ENCODE results near the gene VPS13C. TPM values are rescaled to one million over a fixed set of nuclear protein-coding genes. Genes with fewer than 3 reads are reported as not detected.

Gene VPS13C
- total RNA-seq, 1 donor from 2014 or later: 60.2 TPM

DNA sequence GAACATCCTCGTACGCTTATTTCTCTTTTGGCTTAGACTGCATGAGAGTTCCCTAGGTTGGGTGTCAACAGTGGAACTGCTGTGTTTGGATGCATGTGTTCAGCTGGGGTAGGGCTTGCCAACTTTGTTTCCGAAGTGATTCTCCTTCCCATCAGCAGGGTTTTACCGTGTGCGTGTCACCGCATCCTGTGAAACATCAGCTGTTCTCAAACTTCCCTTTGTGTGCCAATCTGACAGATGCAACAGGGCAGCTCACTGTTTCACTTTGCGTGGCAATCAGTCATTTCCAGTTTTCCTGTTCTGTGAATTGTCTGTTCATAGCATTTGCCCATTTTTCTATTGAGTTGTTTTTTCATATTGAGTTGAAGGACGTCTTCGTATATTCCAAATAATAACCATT lies 218.8 kb downstream of the VPS13C start:
- H3K27me3 Mint-ChIP-seq (ENCODE audit: unreplicated experiment): peaks cover 34% of the 10 kb centered on the region
- no peak overlapping the region for H3K27ac Mint-ChIP-seq (ENCODE audit: unreplicated experiment)
- H3K4me1 Mint-ChIP-seq (ENCODE audit: unreplicated experiment): peaks cover 20% of the 10 kb centered on the region
- no peaks in the 10 kb centered on the region for H3K9me3 Mint-ChIP-seq (ENCODE audit: unreplicated experiment)
- H3K4me3 Mint-ChIP-seq (ENCODE audit: unreplicated experiment): no peak overlapping the region
- H3K36me3 Mint-ChIP-seq (ENCODE audit: unreplicated experiment): peaks cover 4% of the 10 kb centered on the region
- no peak for DNase-seq (ENCODE audit: extremely low spot score, unreplicated experiment)
- TF ChIP-seq, protein P1, sequence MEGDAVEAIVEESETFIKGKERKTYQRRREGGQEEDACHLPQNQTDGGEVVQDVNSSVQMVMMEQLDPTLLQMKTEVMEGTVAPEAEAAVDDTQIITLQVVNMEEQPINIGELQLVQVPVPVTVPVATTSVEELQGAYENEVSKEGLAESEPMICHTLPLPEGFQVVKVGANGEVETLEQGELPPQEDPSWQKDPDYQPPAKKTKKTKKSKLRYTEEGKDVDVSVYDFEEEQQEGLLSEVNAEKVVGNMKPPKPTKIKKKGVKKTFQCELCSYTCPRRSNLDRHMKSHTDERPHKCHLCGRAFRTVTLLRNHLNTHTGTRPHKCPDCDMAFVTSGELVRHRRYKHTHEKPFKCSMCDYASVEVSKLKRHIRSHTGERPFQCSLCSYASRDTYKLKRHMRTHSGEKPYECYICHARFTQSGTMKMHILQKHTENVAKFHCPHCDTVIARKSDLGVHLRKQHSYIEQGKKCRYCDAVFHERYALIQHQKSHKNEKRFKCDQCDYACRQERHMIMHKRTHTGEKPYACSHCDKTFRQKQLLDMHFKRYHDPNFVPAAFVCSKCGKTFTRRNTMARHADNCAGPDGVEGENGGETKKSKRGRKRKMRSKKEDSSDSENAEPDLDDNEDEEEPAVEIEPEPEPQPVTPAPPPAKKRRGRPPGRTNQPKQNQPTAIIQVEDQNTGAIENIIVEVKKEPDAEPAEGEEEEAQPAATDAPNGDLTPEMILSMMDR (IDR thresholded peaks at IDR 0.05): no peak

DNA sequence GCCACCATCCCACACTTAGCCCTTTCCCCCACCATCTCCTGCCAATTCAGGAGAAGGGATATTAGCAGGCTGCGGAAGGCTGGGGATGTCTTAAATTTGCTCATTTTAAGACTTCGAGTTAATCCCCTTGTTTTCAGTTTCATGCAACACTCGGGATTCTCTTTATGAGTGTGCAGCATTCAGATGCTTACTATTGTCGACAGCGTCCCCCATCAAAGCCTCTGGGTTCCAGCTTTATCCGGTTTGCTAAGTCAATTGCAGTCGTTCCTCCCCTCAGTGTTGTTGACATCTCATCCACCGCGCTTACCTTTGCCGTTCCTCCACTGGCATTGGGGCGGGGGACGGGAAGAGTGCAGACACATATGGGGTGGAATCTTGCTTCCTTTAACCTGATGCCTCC lies 220.2 kb downstream of the VPS13C start:
- Mint-ChIP-seq H3K27me3 (ENCODE audit: unreplicated experiment) (peaks cover 31% of the 10 kb centered on the region), H3K4me1 (ENCODE audit: unreplicated experiment) (peaks cover 24% of the 10 kb centered on the region), H3K9me3 (ENCODE audit: unreplicated experiment) (no peaks in the 10 kb centered on the region), H3K4me3 (ENCODE audit: unreplicated experiment) (no peak overlapping the region), H3K36me3 (ENCODE audit: unreplicated experiment) (peaks cover under 1% of the 10 kb centered on the region), H3K27ac (ENCODE audit: unreplicated experiment) (no peak overlapping the region)
- DNase-seq (ENCODE audit: extremely low spot score, unreplicated experiment): no peak
- TF ChIP-seq, protein P1 (IDR thresholded peaks at IDR 0.05): no peak

- H3K27me3 Mint-ChIP-seq (ENCODE audit: unreplicated experiment): peaks cover 29% of the 10 kb centered on the region
- TF ChIP-seq, protein P1 (IDR thresholded peaks at IDR 0.05): no peak
- DNase-seq (ENCODE audit: extremely low spot score, unreplicated experiment): no peak
- H3K9me3 Mint-ChIP-seq (ENCODE audit: unreplicated experiment): no peaks in the 10 kb centered on the region
- no peaks in the 10 kb centered on the region for H3K36me3 Mint-ChIP-seq (ENCODE audit: unreplicated experiment)
- H3K27ac Mint-ChIP-seq (ENCODE audit: unreplicated experiment): no peak overlapping the region
- no peak overlapping the region for H3K4me3 Mint-ChIP-seq (ENCODE audit: unreplicated experiment)
- peaks cover 24% of the 10 kb centered on the region for H3K4me1 Mint-ChIP-seq (ENCODE audit: unreplicated experiment)
These were observed 220.7 kb downstream of the VPS13C start for GRCh38 chr15:61839546-61839945.

GRCh38 chr15:61835496-61836106 lies 224.6 kb downstream of the VPS13C start:
- TF ChIP-seq, protein P1 (IDR thresholded peaks at IDR 0.05): peak; percentile 94
- Mint-ChIP-seq H3K4me1 (ENCODE audit: unreplicated experiment) (peaks cover 18% of the 10 kb centered on the region), H3K27me3 (ENCODE audit: unreplicated experiment) (peaks cover 43% of the 10 kb centered on the region), H3K4me3 (ENCODE audit: unreplicated experiment) (no peak overlapping the region), H3K27ac (ENCODE audit: unreplicated experiment) (no peak overlapping the region), H3K9me3 (ENCODE audit: unreplicated experiment) (no peaks in the 10 kb centered on the region), H3K36me3 (ENCODE audit: unreplicated experiment) (no peaks in the 10 kb centered on the region)
- peak; percentile 86 for DNase-seq (ENCODE audit: extremely low spot score, unreplicated experiment)

- Mint-ChIP-seq H3K9me3 (ENCODE audit: unreplicated experiment) (no peaks in the 10 kb centered on the region), H3K27ac (ENCODE audit: unreplicated experiment) (no peak overlapping the region), H3K36me3 (ENCODE audit: unreplicated experiment) (no peaks in the 10 kb centered on the region), H3K4me3 (ENCODE audit: unreplicated experiment) (no peak overlapping the region), H3K27me3 (ENCODE audit: unreplicated experiment) (peaks cover 44% of the 10 kb centered on the region), H3K4me1 (ENCODE audit: unreplicated experiment) (peaks cover 12% of the 10 kb centered on the region)
- TF ChIP-seq, protein P1 (IDR thresholded peaks at IDR 0.05): no peak
- DNase-seq (ENCODE audit: extremely low spot score, unreplicated experiment): no peak
These were observed 225.2 kb downstream of the VPS13C start for GRCh38 chr15:61835029-61835428.

Data from osteocyte (in vitro differentiated cells).